Osteoblast (primary cell): ENCODE results near the gene TMEM69. TPM values are rescaled to one million over a fixed set of nuclear protein-coding genes. Genes with fewer than 3 reads are reported as not detected.
A peak's percentile ranks its signal among the peaks of the same experiment; 100 is the strongest.

Source experiments
- DNase-seq: peaks from one replicate; pipeline ENCODE4 v3.0.0; 2011; ENCODE audit warnings: low spot score, mixed read lengths; ENCODE audit not compliant: insufficient read length; ENCODE audit errors: missing footprints
- H2AFZ ChIP-seq: 2 replicates; pipeline ENCODE4 v1.6.0; 2011; ENCODE audit warnings: mild to moderate bottlenecking, low read length
- H3K27ac ChIP-seq: 2 replicates; pipeline ENCODE4 v1.5.1; 2011; ENCODE audit warnings: mild to moderate bottlenecking, low read depth, low read length, moderate library complexity
- H3K27me3 ChIP-seq: 2 replicates; pipeline ENCODE4 v1.6.0; 2012; ENCODE audit warnings: mild to moderate bottlenecking, control low read depth, inconsistent platforms, low read length, moderate library complexity; ENCODE audit not compliant: insufficient read depth
- H3K36me3 ChIP-seq: 2 replicates; pipeline ENCODE4 v1.5.1; 2011; ENCODE audit warnings: mild to moderate bottlenecking, low read length, control low read depth, moderate library complexity; ENCODE audit not compliant: insufficient read depth
- H3K4me1 ChIP-seq: 2 replicates; pipeline ENCODE4 v1.5.1; 2011; ENCODE audit warnings: mild to moderate bottlenecking, low read length, control low read depth, moderate library complexity; ENCODE audit not compliant: insufficient read depth
- H3K4me2 ChIP-seq: 2 replicates; pipeline ENCODE4 v1.6.0; 2011; ENCODE audit warnings: mild to moderate bottlenecking, low read length; ENCODE audit not compliant: insufficient read depth
- H3K4me3 ChIP-seq: fragments of 200-600 bp; sonication (generic); 3 replicates; pipeline ENCODE4 v1.5.1; 2012; ENCODE audit warnings: mild to moderate bottlenecking, low read length, inconsistent platforms; ENCODE audit not compliant: insufficient read depth
- H3K79me2 ChIP-seq: 2 replicates; pipeline ENCODE4 v1.6.0; 2012; ENCODE audit warnings: mild to moderate bottlenecking, low read length, control low read depth, inconsistent platforms; ENCODE audit not compliant: insufficient read depth
- H3K9me3 ChIP-seq: 2 replicates; pipeline ENCODE4 v1.5.1; 2011; ENCODE audit warnings: low read depth, low read length, control low read depth
- H4K20me1 ChIP-seq: 2 replicates; pipeline ENCODE4 v1.6.0; 2012; ENCODE audit warnings: mild to moderate bottlenecking, low read length, control low read depth; ENCODE audit not compliant: insufficient read depth
- CTCF ChIP-seq: IDR thresholded peaks from 2 replicates; pipeline ENCODE4 v1.5.1; 2011; ENCODE audit warnings: mild to moderate bottlenecking, low read depth, low read length, moderate library complexity; ENCODE audit errors: extremely low read depth
- total RNA-seq: library from RNA; depleted of rRNA; stranded (reverse); fragments of >200 nt; gene quantifications from 2 replicates; pipeline ENCODE4 v1.2.3, GENCODE V29; 2012

TMEM69 gene, protein sequence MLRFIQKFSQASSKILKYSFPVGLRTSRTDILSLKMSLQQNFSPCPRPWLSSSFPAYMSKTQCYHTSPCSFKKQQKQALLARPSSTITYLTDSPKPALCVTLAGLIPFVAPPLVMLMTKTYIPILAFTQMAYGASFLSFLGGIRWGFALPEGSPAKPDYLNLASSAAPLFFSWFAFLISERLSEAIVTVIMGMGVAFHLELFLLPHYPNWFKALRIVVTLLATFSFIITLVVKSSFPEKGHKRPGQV
- total RNA-seq, result 10.5 and 11.8 TPM in 2 replicates

DNA sequence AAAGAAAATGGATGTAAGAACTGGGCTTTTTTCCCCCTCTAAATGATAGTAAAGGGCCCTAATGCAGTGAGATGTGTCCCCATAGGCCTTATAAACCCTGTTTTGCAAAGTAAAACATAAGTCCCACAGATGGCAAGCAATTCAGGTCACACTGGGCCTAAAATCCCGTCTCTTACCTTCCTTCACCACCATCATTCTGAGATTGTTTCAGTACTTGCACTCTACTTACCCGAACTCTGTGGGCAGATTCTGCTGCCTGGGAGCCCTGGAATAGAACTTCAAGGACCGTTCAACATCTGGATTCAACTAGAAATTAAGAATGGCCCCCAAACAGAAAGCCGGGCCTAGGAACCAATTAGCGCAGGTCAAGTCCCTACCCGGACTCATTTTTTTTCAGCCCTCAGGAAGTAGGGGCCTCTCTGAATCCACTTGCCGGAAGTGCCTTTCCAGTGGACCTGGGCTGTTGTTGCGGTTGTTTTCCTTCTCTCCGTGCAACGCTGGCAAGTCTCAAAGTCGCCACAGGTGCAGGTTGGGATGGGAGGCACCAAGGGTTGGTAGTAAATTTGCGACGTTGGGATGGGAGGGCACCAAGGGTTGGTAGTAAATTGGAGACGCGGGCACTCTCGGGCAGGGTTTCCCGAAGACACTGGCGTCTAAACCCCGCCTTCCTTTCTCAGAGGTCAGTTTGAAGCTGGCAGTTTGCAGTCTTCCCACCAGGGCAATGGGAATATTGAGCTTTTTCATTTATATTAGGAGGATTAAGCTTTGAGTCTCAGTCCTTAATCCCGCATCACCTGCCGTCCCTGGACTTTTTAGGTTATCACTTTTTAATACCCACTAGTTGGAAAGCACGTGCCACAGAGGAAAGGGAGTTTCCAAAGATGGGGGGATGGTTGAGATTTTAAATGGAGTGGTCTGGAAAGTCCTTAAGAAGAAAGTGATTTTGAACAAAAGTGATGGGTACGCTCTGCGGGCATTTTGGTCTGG, at the start of gene TMEM69:
TSS of gene TMEM69 (plus strand) at position 428 of the 987 bp plus-strand sequence. CDS start 2,888 bp downstream, outside the sequence.
- peak within 1 kb of the TSS; percentile 95 for H3K27ac ChIP-seq

DNA sequence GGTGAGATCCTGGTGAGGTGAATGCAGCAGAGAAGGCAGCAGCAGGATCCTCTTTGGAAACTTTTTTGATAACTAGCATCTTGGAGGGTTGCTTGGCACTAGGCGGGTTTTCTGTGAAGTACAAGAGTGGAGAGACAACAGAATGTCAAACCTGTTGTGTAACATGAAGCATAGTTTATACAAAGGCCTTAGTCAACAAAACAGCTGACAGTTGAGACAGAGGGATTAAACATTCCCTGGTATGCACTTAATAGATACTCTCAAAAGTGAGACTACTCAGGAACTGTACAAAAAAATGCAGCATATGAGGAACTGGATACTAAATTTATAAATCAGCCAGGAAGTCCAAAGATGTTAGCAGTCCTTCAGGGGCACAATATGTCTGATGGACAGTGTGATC, 47.7 kb upstream of the TMEM69 start:
- peaks cover 53% of the 10 kb centered on the region for H3K36me3 ChIP-seq
- DNase-seq, result no peak
- H2AFZ ChIP-seq, result no peak overlapping the region
- H3K4me2 ChIP-seq, result no peak overlapping the region
- no peak for TF ChIP-seq CTCF
- no peaks in the 10 kb centered on the region for H3K9me3 ChIP-seq
- H3K4me3 ChIP-seq, result no peak overlapping the region
- no peaks in the 10 kb centered on the region for H4K20me1 ChIP-seq
- H3K27ac ChIP-seq, result no peak overlapping the region
- H3K27me3 ChIP-seq, result no peaks in the 10 kb centered on the region
- H3K79me2 ChIP-seq, result peaks cover 2% of the 10 kb centered on the region
- no peaks in the 10 kb centered on the region for H3K4me1 ChIP-seq

More for the DNA sequence above, at the start of gene TMEM69:
- H3K9me3 ChIP-seq, result no peaks in the 10 kb centered on the region
- no peaks in the 10 kb centered on the region for H3K27me3 ChIP-seq
- H3K4me1 ChIP-seq, result peaks cover 25% of the 10 kb centered on the region
- peak; percentile 92 for DNase-seq
- H4K20me1 ChIP-seq, result peaks cover 22% of the 10 kb centered on the region
- H3K36me3 ChIP-seq, result peaks cover 4% of the 10 kb centered on the region
- peak; percentile 20 for TF ChIP-seq CTCF
- H3K4me3 ChIP-seq, result peak within 1 kb of the TSS; percentile 99
- H2AFZ ChIP-seq, result peak within 1 kb of the TSS; percentile 96
- peaks cover 70% of the 10 kb centered on the region for H3K79me2 ChIP-seq
- peak within 1 kb of the TSS; percentile 75 for H3K4me2 ChIP-seq

DNA sequence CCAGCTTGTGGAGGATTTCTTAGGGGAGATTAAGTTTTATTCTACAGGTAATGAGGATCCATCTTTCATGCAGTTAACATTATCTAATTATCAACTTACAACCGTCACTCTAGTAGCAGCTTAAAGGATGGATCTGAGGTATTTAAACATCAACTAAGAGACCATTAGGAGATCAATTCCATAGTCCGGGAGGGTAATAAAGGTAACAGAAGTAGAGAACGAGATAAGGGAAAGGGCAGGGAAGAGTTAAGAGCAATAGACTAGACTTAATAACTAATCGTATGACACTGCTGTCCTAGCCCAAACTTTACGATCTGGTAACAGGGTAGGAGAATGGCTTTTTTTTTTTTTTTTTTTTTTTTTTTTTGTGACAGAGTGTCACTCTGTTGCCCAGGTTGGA, 44.7 kb upstream of the TMEM69 start:
- H3K36me3 ChIP-seq, result peaks cover 45% of the 10 kb centered on the region
- no peaks in the 10 kb centered on the region for H3K9me3 ChIP-seq
- no peak for TF ChIP-seq CTCF
- no peaks in the 10 kb centered on the region for H3K27me3 ChIP-seq
- no peaks in the 10 kb centered on the region for H3K4me1 ChIP-seq
- no peak overlapping the region for H2AFZ ChIP-seq
- H3K79me2 ChIP-seq, result peaks cover 19% of the 10 kb centered on the region
- no peak overlapping the region for H3K4me2 ChIP-seq
- DNase-seq, result no peak
- no peak overlapping the region for H3K27ac ChIP-seq
- H4K20me1 ChIP-seq, result peaks cover 10% of the 10 kb centered on the region
- H3K4me3 ChIP-seq, result no peak overlapping the region

GRCh38 chr1:45643978-45644377, 44.0 kb upstream of the TMEM69 start:
- peaks cover 23% of the 10 kb centered on the region for H3K79me2 ChIP-seq
- DNase-seq, result no peak
- peaks cover 10% of the 10 kb centered on the region for H4K20me1 ChIP-seq
- no peak overlapping the region for H3K27ac ChIP-seq
- H3K27me3 ChIP-seq, result no peaks in the 10 kb centered on the region
- H3K36me3 ChIP-seq, result peaks cover 40% of the 10 kb centered on the region
- H3K4me1 ChIP-seq, result no peaks in the 10 kb centered on the region
- no peak for TF ChIP-seq CTCF
- no peaks in the 10 kb centered on the region for H3K9me3 ChIP-seq
- H3K4me2 ChIP-seq, result no peak overlapping the region
- no peak overlapping the region for H3K4me3 ChIP-seq
- H2AFZ ChIP-seq, result no peak overlapping the region
